HCT116 (cell line): ENCODE results near the gene WDR45. TPM values are rescaled to one million over a fixed set of nuclear protein-coding genes. Genes with fewer than 3 reads are reported as not detected.

ENCODE experiments used
- ATAC-seq: fragments of 200-7000 bp; cut with Tn5 transposase; 2 replicates; pipeline ENCODE4 v1.9.1; 2020; ENCODE audit warnings: mild to moderate bottlenecking, moderate library complexity
- BruUV-seq: library from RNA; stranded (reverse); fragments of 400-500 nt; replicated peaks from 2 replicates; lab custom pipeline; 2021; lab: Mats Ljungman, UMichigan
- CTCF ChIA-PET: fragments of 300-600 bp; sonication (Branson Sonifier 250); formaldehyde crosslinking; loops from one replicate; lab custom pipeline; 2021; ENCODE audit warnings: antibody characterized with exemption; lab: Charles Lee
- POLR2A ChIA-PET: fragments of 300-600, 350-600 bp; sonication (Branson Sonifier 250); formaldehyde crosslinking; loops from one replicate; lab custom pipeline; 2021; ENCODE audit warnings: antibody characterized with exemption; lab: Charles Lee
- RAD21 ChIA-PET, 2 experiments: fragments of 300-600 bp; sonication (Branson Sonifier 250); formaldehyde crosslinking; loops; one replicate each; lab custom pipeline; 2023; ENCODE audit warnings: low total read pairs in 2 of 2; ENCODE audit not compliant: uncharacterized antibody in 2 of 2, unreplicated experiment in 2 of 2, low non-redundant PET in 1 of 2; lab: Charles Lee
- DNase-seq: peaks from one replicate; pipeline ENCODE4 v3.0.0-alpha.2; 2010; ENCODE audit warnings: low read depth, low spot score
- H2AFZ ChIP-seq: fragments of 200-600 bp; shearing (Covaris generic), sonication (generic); 2 replicates; pipeline ENCODE4 v1.6.1; 2017; ENCODE audit warnings: low read depth, mixed run types, mixed read lengths, antibody characterized with exemption, low read length; ENCODE audit not compliant: poor library complexity, severe bottlenecking
- H3K27ac ChIP-seq: 2 replicates; pipeline ENCODE4 v1.5.1; 2012; ENCODE audit warnings: low read depth, low read length
- H3K27me3 ChIP-seq: fragments of 200-600 bp; sonication (generic); 2 replicates; pipeline ENCODE4 v1.6.1; 2016; ENCODE audit warnings: mixed run types, low read length, mixed read lengths; ENCODE audit not compliant: insufficient read depth
- H3K36me3 ChIP-seq, 2 experiments: fragments of 200-500 bp in 1 of 2; fragments of 200-600 bp in 1 of 2; sonication (Bioruptor generic) in 1 of 2; sonication (generic) in 1 of 2; 2 replicates each; pipeline versions ENCODE4 v1.5.1 to v1.6.1; 2014 to 2016; ENCODE audit warnings: low read length in 2 of 2, inconsistent platforms in 1 of 2, mixed read lengths in 1 of 2, mixed run types in 1 of 2; ENCODE audit not compliant: insufficient read depth in 2 of 2, control insufficient read depth in 1 of 2
- H3K4me1 ChIP-seq, 2 experiments: fragments of 200-600 bp in 1 of 2; sonication (generic) in 1 of 2; 2 replicates each; pipeline versions ENCODE4 v1.5.1 to v1.6.1; 2012 to 2017; ENCODE audit warnings: low read length in 2 of 2, inconsistent platforms in 1 of 2, mild to moderate bottlenecking in 1 of 2, mixed read lengths in 1 of 2, mixed run types in 1 of 2, moderate library complexity in 1 of 2; ENCODE audit not compliant: insufficient read depth in 2 of 2, control insufficient read depth in 1 of 2
- H3K4me2 ChIP-seq: fragments of 200-600 bp; sonication (generic); 2 replicates; pipeline ENCODE4 v1.6.1; 2017; ENCODE audit warnings: mixed run types, low read length, mixed read lengths
- H3K4me3 ChIP-seq, 2 experiments: fragments of 200-600 bp in 1 of 2; sonication (generic) in 1 of 2; replicated peaks in 1 of 2; 2 replicates each; pipeline ENCODE4 v1.5.1; 2011 to 2016; ENCODE audit warnings: low read length in 2 of 2, control low read depth in 1 of 2, low read depth in 1 of 2, mild to moderate bottlenecking in 1 of 2, mixed read lengths in 1 of 2, mixed run types in 1 of 2
- H3K79me2 ChIP-seq: fragments of 200-600 bp; sonication (generic); 2 replicates; pipeline ENCODE4 v1.6.1; 2017; ENCODE audit warnings: mild to moderate bottlenecking, mixed run types, low read length, moderate library complexity, mixed read lengths; ENCODE audit not compliant: insufficient read depth
- H3K9ac ChIP-seq: fragments of 200-600 bp; sonication (generic); 2 replicates; pipeline ENCODE4 v1.6.1; 2016; ENCODE audit warnings: low read length, mixed read lengths
- H3K9me2 ChIP-seq: fragments of 200-600 bp; sonication (generic), shearing (Covaris generic); 2 replicates; pipeline ENCODE4 v1.6.1; 2017; ENCODE audit warnings: mixed run types, mild to moderate bottlenecking, moderate library complexity; ENCODE audit not compliant: insufficient read depth
- H3K9me3 ChIP-seq, 2 experiments: fragments of 200-500 bp in 1 of 2; fragments of 200-600 bp in 1 of 2; sonication (Bioruptor generic) in 1 of 2; sonication (generic) in 1 of 2; 2 replicates each; pipeline ENCODE4 v1.6.1; 2014 to 2017; ENCODE audit warnings: low read length in 2 of 2, mixed read lengths in 2 of 2, inconsistent platforms in 1 of 2, low read depth in 1 of 2, mild to moderate bottlenecking in 1 of 2, mixed run types in 1 of 2, moderate library complexity in 1 of 2; ENCODE audit not compliant: control insufficient read depth in 1 of 2, insufficient read depth in 1 of 2
- H4K20me1 ChIP-seq: fragments of 200-600 bp; sonication (generic), shearing (Covaris generic); 2 replicates; pipeline ENCODE4 v1.6.1; 2017; ENCODE audit warnings: mixed run types, mild to moderate bottlenecking, moderate library complexity; ENCODE audit not compliant: insufficient read depth
- ELF1 ChIP-seq: IDR thresholded peaks from 2 replicates; pipeline ENCODE4 v1.6.1; 2012; ENCODE audit warnings: low read depth, borderline replicate concordance
- EZH2 ChIP-seq: fragments of 200-600 bp; sonication (generic); IDR thresholded peaks from 2 replicates; pipeline ENCODE4 v1.6.1; 2017; ENCODE audit warnings: antibody characterized with exemption, mixed run types
- EZH2phosphoT487 ChIP-seq: fragments of 200-600 bp; IDR thresholded peaks from 2 replicates; pipeline ENCODE4 v1.6.1; 2018; ENCODE audit warnings: antibody characterized with exemption, borderline replicate concordance
- FOSL1 ChIP-seq: IDR thresholded peaks from 2 replicates; pipeline ENCODE4 v1.6.1; 2012; ENCODE audit warnings: low read depth
- JUND ChIP-seq: IDR thresholded peaks from 2 replicates; pipeline ENCODE4 v1.6.1; 2012
- SP1 ChIP-seq: IDR thresholded peaks from 2 replicates; pipeline ENCODE4 v1.6.1; 2012; ENCODE audit warnings: low read depth
- SRF ChIP-seq: IDR thresholded peaks from 2 replicates; pipeline ENCODE4 v1.6.1; 2012; ENCODE audit warnings: low read depth
- YY1 ChIP-seq: IDR thresholded peaks from 2 replicates; pipeline ENCODE4 v1.6.1; 2011; ENCODE audit warnings: low read length, low read depth, moderate library complexity, mild to moderate bottlenecking; ENCODE audit not compliant: insufficient replicate concordance; ENCODE audit errors: extremely low read depth
- intact Hi-C: fragments of 100-400 bp; cut with micrococcal nuclease; formaldehyde crosslinking; loops from 2 replicates; pipeline ENCODE4 v1.10.0; 2022
- total RNA-seq: library from RNA; stranded (reverse); gene quantifications from one replicate; pipeline ENCODE4 v1.2.1, GENCODE V29; 2021; ENCODE audit not compliant: unreplicated experiment

The WDR45 gene
- total RNA-seq, 1 experiment from 2014 or later, result 41.7 TPM

DNA sequence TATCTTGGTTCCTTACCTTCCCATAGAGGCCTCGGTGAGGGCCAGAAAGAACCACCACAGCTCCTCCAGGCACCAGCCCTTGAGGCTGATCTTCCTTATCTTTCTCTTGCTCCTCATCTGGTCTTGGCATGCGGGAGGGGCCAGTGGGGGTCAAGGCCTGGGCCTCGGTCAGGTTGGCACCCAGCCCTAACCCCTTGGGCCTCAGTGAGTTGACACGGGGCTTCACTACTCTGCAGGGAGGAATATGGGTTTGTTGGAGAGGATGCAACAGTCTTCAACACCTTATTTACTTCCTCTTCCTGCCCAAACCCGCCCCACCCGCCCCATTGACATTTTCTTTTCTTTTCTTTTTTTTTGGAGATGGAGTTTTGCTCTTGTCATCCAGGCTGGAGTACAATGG is 37.9 kb upstream of the WDR45 start:
- ChIA-PET CTCF (no interaction called here), RAD21 (no interaction called here), POLR2A (no interaction called here)
- no peak overlapping the region for H3K9ac ChIP-seq
- no peaks in the 10 kb centered on the region for H4K20me1 ChIP-seq
- H3K9me2 ChIP-seq, result no peaks in the 10 kb centered on the region
- DNase-seq, result no peak
- H3K4me1 ChIP-seq, result peaks cover 0 to 2% of the 10 kb centered on the region in 2 experiments; a peak in 1 of 4 replicates
- no peak overlapping the region for H2AFZ ChIP-seq
- H3K79me2 ChIP-seq, result peaks cover 9% of the 10 kb centered on the region
- BruUV-seq, result no TSS peak
- no peak for TF ChIP-seq SRF
- H3K27me3 ChIP-seq, result no peaks in the 10 kb centered on the region
- H3K27ac ChIP-seq, result no peak overlapping the region
- H3K36me3 ChIP-seq, result peaks cover 9% of the 10 kb centered on the region in 2 experiments; a peak in 3 of 4 replicates
- intact Hi-C loops, result no loop called here
- no peak for ATAC-seq
- no peaks in the 10 kb centered on the region for H3K9me3 ChIP-seq
- H3K4me2 ChIP-seq, result no peak overlapping the region
- no peak overlapping the region for H3K4me3 ChIP-seq

- BruUV-seq, result no TSS peak
- ChIA-PET RAD21 (no interaction called here), POLR2A (no interaction called here), CTCF (no interaction called here)
- H3K9me3 ChIP-seq, result no peaks in the 10 kb centered on the region
- H3K36me3 ChIP-seq, result peaks cover 5 to 11% of the 10 kb centered on the region in 2 experiments; a peak in 3 of 4 replicates
- TF ChIP-seq JUND (no peak), FOSL1 (no peak), EZH2 (no peak), EZH2phosphoT487 (no peak), ELF1 (no peak), YY1 (no peak), SP1 (no peak)
- H3K79me2 ChIP-seq, result 0 out of 2 replicates have a peak, but pooled peaks cover 1% of the 10 kb centered on the region
- no peak for ATAC-seq
- H3K4me3 ChIP-seq, result no peak overlapping the region
- H3K9me2 ChIP-seq, result no peaks in the 10 kb centered on the region
- intact Hi-C loops, result no loop called here
- H3K9ac ChIP-seq, result no peak overlapping the region
- H4K20me1 ChIP-seq, result no peaks in the 10 kb centered on the region
- no peaks in the 10 kb centered on the region for H3K4me1 ChIP-seq
- DNase-seq, result no peak
- no peak overlapping the region for H3K27ac ChIP-seq
- H2AFZ ChIP-seq, result no peak overlapping the region
- H3K27me3 ChIP-seq, result no peaks in the 10 kb centered on the region
- no peak overlapping the region for H3K4me2 ChIP-seq
Observed at GRCh38 chrX:49116716-49117115, 37.0 kb upstream of the WDR45 start.
